WTC11 (cell line): ENCODE results near the gene RFC3. TPM values are rescaled to one million over a fixed set of nuclear protein-coding genes. Genes with fewer than 3 reads are reported as not detected.

ENCODE experiments used
- ATAC-seq: fragments of 200-7000 bp; cut with Tn5 transposase; 2 replicates; pipeline ENCODE4 v1.10.0; 2021; ENCODE audit warnings: mild to moderate bottlenecking, moderate library complexity
- CTCF ChIA-PET: fragments of 300-600 bp; sonication (Branson Sonifier 250); formaldehyde crosslinking; loops from one replicate; lab custom pipeline; 2021; ENCODE audit warnings: antibody characterized with exemption; lab: Charles Lee
- POLR2A ChIA-PET: fragments of 350-600 bp; sonication (Branson Sonifier 250); formaldehyde crosslinking; loops from one replicate; lab custom pipeline; 2021; ENCODE audit warnings: antibody characterized with exemption; lab: Charles Lee
- DNase-seq: peaks from one replicate; pipeline ENCODE4 v3.0.0; 2021; ENCODE audit warnings: low spot score
- H3K27ac Mint-ChIP-seq: 2 replicates; pipeline ENCODE4 v1.8.0; 2021; ENCODE audit warnings: mixed read lengths
- H3K27me3 Mint-ChIP-seq: 2 replicates; pipeline ENCODE4 v1.8.0; 2021; ENCODE audit warnings: low read depth, mild to moderate bottlenecking, moderate library complexity, mixed read lengths
- H3K36me3 Mint-ChIP-seq: 2 replicates; pipeline ENCODE4 v1.8.0; 2021; ENCODE audit warnings: mixed read lengths
- H3K4me1 Mint-ChIP-seq: 2 replicates; pipeline ENCODE4 v1.8.0; 2022; ENCODE audit warnings: mixed read lengths
- H3K4me3 Mint-ChIP-seq: 2 replicates; pipeline ENCODE4 v1.8.0; 2021; ENCODE audit warnings: mild to moderate bottlenecking, moderate library complexity, mixed read lengths
- H3K9me3 Mint-ChIP-seq: 2 replicates; pipeline ENCODE4 v1.8.0; 2021; ENCODE audit warnings: mixed read lengths
- ARID4B ChIP-seq: sonication (generic); formaldehyde crosslinking; IDR thresholded peaks from 2 replicates; pipeline ENCODE4 v1.8.0; 2023; ENCODE audit warnings: missing genetic modification reagents, mild to moderate bottlenecking, borderline replicate concordance
- CREB1 ChIP-seq: sonication (generic); formaldehyde crosslinking; IDR thresholded peaks from 2 replicates; pipeline ENCODE4 v1.8.0; 2023; ENCODE audit warnings: mild to moderate bottlenecking, missing genetic modification reagents
- CREM ChIP-seq: sonication (generic); formaldehyde crosslinking; IDR thresholded peaks from 2 replicates; pipeline ENCODE4 v1.8.1; 2022; ENCODE audit warnings: mild to moderate bottlenecking, missing genetic modification reagents, moderate library complexity
- E2F4 ChIP-seq: sonication (generic); formaldehyde crosslinking; IDR thresholded peaks from 2 replicates; pipeline ENCODE4 v1.8.1; 2022; ENCODE audit warnings: low read depth, mild to moderate bottlenecking, moderate library complexity, missing genetic modification reagents, borderline replicate concordance
- ESRRA ChIP-seq: sonication (generic); formaldehyde crosslinking; IDR thresholded peaks from 2 replicates; pipeline ENCODE4 v1.8.1; 2022; ENCODE audit warnings: mild to moderate bottlenecking, missing genetic modification reagents, borderline replicate concordance
- ETV6 ChIP-seq: sonication (generic); formaldehyde crosslinking; IDR thresholded peaks from 2 replicates; pipeline ENCODE4 v1.8.1; 2022; ENCODE audit warnings: mild to moderate bottlenecking, missing genetic modification reagents
- FOXJ3 ChIP-seq: sonication (generic); formaldehyde crosslinking; IDR thresholded peaks from 2 replicates; pipeline ENCODE4 v1.9.0; 2021; ENCODE audit warnings: missing genetic modification reagents, mild to moderate bottlenecking, borderline replicate concordance
- JUN ChIP-seq: sonication (generic); formaldehyde crosslinking; IDR thresholded peaks from 2 replicates; pipeline ENCODE4 v1.8.0; 2023; ENCODE audit warnings: mild to moderate bottlenecking, missing genetic modification reagents
- KAT7 ChIP-seq: sonication (generic); formaldehyde crosslinking; IDR thresholded peaks from 2 replicates; pipeline ENCODE4 v1.8.1; 2023; ENCODE audit warnings: missing genetic modification reagents, mild to moderate bottlenecking, borderline replicate concordance
- NFYB ChIP-seq: sonication (generic); formaldehyde crosslinking; conservative IDR thresholded peaks from 2 replicates; pipeline ENCODE4 v1.8.0; 2022; ENCODE audit warnings: low read depth, missing genetic modification reagents
- PRDM15 ChIP-seq: sonication (generic); formaldehyde crosslinking; IDR thresholded peaks from 2 replicates; pipeline ENCODE4 v1.8.0; 2022; ENCODE audit warnings: missing genetic modification reagents
- PREB ChIP-seq: sonication (generic); formaldehyde crosslinking; IDR thresholded peaks from 2 replicates; pipeline ENCODE4 v1.8.1; 2022; ENCODE audit warnings: mild to moderate bottlenecking, missing genetic modification reagents, moderate library complexity, borderline replicate concordance
- STAT6 ChIP-seq: sonication (generic); formaldehyde crosslinking; conservative IDR thresholded peaks from 2 replicates; pipeline ENCODE4 v1.8.1; 2023; ENCODE audit warnings: mild to moderate bottlenecking, low read depth, missing genetic modification reagents, moderate library complexity
- TCF7 ChIP-seq: sonication (generic); formaldehyde crosslinking; IDR thresholded peaks from 2 replicates; pipeline ENCODE4 v1.8.0; 2022; ENCODE audit warnings: mild to moderate bottlenecking, low read depth, missing genetic modification reagents, moderate library complexity
- TEAD4 ChIP-seq: sonication (generic); formaldehyde crosslinking; IDR thresholded peaks from 2 replicates; pipeline ENCODE4 v1.8.0; 2022; ENCODE audit warnings: mild to moderate bottlenecking, missing genetic modification reagents
- USF2 ChIP-seq: sonication (generic); formaldehyde crosslinking; IDR thresholded peaks from 2 replicates; pipeline ENCODE4 v1.8.1; 2023; ENCODE audit warnings: mild to moderate bottlenecking, missing genetic modification reagents, moderate library complexity
- ZMAT4 ChIP-seq: fragments of 250-450 bp; sonication (Bioruptor Pico); IDR thresholded peaks from 2 replicates; pipeline ENCODE4 v1.9.0; 2021; ENCODE audit warnings: mild to moderate bottlenecking
- ZNF232 ChIP-seq: sonication (generic); formaldehyde crosslinking; IDR thresholded peaks from 2 replicates; pipeline ENCODE4 v1.8.0; 2022; ENCODE audit warnings: mild to moderate bottlenecking, missing genetic modification reagents
- ZNF416 ChIP-seq: fragments of 250-450 bp; sonication (Bioruptor Pico); IDR thresholded peaks from 2 replicates; pipeline ENCODE4 v1.9.0; 2021; ENCODE audit warnings: mild to moderate bottlenecking, inconsistent platforms
- ZNF671 ChIP-seq: fragments of 250-450 bp; sonication (Bioruptor Pico); IDR thresholded peaks from 2 replicates; pipeline ENCODE4 v1.8.0; 2021; ENCODE audit warnings: mild to moderate bottlenecking
- total RNA-seq: library from RNA; stranded (reverse); gene quantifications from 3 replicates; pipeline ENCODE4 v1.2.3, GENCODE V29; 2021
- TF ChIP-seq, protein P1 (sequence below): sonication (generic); formaldehyde crosslinking; IDR thresholded peaks from 2 replicates; pipeline ENCODE4 v1.8.0; 2022; ENCODE audit warnings: mild to moderate bottlenecking, missing genetic modification reagents

Gene RFC3
- total RNA-seq, 1 experiment from 2014 or later = 37.0 TPM

- ATAC-seq (no peak), DNase-seq (no peak)
- Mint-ChIP-seq H3K36me3 (no peaks in the 10 kb centered on the region), H3K4me1 (peaks cover 6% of the 10 kb centered on the region), H3K27ac (no peak overlapping the region), H3K9me3 (no peaks in the 10 kb centered on the region), H3K27me3 (no peaks in the 10 kb centered on the region), H3K4me3 (no peak overlapping the region)
- TF ChIP-seq ZNF671 (CRISPR knock-in tag) (no peak), TEAD4 (CRISPR knock-in tag) (no peak), ZMAT4 (CRISPR knock-in tag) (no peak), E2F4 (no peak), TCF7 (no peak), ZNF416 (CRISPR knock-in tag) (no peak), KAT7 (CRISPR knock-in tag) (no peak), STAT6 (CRISPR knock-in tag) (no peak), CREM (CRISPR knock-in tag) (no peak), CREB1 (CRISPR knock-in tag) (no peak), ESRRA (CRISPR knock-in tag) (no peak), PRDM15 (CRISPR knock-in tag) (no peak), ETV6 (CRISPR knock-in tag) (no peak), USF2 (CRISPR knock-in tag) (no peak), NFYB (CRISPR knock-in tag) (no peak)
- TF ChIP-seq, protein P1, sequence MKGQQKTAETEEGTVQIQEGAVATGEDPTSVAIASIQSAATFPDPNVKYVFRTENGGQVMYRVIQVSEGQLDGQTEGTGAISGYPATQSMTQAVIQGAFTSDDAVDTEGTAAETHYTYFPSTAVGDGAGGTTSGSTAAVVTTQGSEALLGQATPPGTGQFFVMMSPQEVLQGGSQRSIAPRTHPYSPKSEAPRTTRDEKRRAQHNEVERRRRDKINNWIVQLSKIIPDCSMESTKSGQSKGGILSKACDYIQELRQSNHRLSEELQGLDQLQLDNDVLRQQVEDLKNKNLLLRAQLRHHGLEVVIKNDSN (CRISPR knock-in tag) = no peak
- CTCF ChIA-PET = no interaction called here
- POLR2A ChIA-PET = no interaction called here
These were observed 21.9 kb upstream of the RFC3 start for GRCh38 chr13:33796095-33796494.

DNA sequence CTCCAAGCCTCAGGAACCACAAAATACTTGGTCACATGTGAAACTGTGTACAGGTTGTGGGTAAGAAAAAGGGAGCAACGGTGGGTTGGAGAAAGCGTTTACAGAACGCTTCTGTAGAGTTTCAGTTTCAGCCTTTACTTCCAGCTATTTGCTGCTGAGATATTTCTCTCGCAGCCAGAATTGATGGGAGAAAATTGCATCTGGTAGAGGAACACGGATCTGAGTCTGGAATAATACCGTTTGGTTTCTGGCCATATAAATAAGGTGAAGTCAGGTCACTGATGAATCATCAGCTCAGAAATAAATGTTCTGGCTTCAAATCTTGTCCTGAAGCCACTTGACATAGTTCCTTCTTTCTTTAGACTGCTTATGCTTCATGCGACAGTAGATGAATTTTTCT is 20.3 kb upstream of the RFC3 start:
- H3K36me3 Mint-ChIP-seq = no peaks in the 10 kb centered on the region
- CTCF ChIA-PET = no interaction called here
- H3K27me3 Mint-ChIP-seq = no peaks in the 10 kb centered on the region
- POLR2A ChIA-PET = no interaction called here
- H3K27ac Mint-ChIP-seq = no peak overlapping the region
- H3K4me3 Mint-ChIP-seq = no peak overlapping the region
- no peak for DNase-seq
- H3K4me1 Mint-ChIP-seq = peaks cover 6% of the 10 kb centered on the region
- ATAC-seq = no peak
- H3K9me3 Mint-ChIP-seq = no peaks in the 10 kb centered on the region
- no peak for TF ChIP-seq ZNF232 (CRISPR knock-in tag)
- no peak for TF ChIP-seq JUN (CRISPR knock-in tag)
- no peak for TF ChIP-seq NFYB (CRISPR knock-in tag)
- no peak for TF ChIP-seq ARID4B
- TF ChIP-seq PREB (CRISPR knock-in tag) = no peak
- no peak for TF ChIP-seq FOXJ3 (CRISPR knock-in tag)
